LoVo (cell line): Measurements from ENCODE around the gene TBC1D2.
"Not testable (repeated sequence)": the region's sequence is repeated elsewhere in the genome, so short reads cannot be mapped to it uniquely, and the experiment has no call there.

Source experiments
- DNase-seq: peaks from one replicate; pipeline ENCODE4 v3.0.0-alpha.2; 2016; ENCODE audit warnings: low spot score

The TBC1D2 gene

DNA sequence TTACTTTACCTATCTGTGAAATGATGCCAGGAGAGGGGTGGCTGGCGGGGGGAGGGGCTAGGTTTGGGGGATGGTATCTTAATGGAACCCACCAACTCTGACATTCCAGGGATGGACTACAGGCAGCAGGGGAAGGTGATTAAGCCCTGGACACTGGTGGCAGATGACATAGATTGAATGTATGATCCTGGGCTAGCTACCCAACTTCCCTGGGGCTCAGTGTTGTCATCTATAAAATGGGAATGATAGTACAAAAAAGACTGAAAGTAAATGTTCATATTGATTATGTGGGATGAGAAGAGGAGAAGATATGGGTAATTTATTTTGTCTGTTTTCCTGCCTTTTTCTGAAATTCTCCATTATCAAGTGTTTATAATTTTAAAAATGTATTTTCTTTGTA lies 69.2 kb downstream of the TBC1D2 start:
- DNase-seq = no peak

DNA sequence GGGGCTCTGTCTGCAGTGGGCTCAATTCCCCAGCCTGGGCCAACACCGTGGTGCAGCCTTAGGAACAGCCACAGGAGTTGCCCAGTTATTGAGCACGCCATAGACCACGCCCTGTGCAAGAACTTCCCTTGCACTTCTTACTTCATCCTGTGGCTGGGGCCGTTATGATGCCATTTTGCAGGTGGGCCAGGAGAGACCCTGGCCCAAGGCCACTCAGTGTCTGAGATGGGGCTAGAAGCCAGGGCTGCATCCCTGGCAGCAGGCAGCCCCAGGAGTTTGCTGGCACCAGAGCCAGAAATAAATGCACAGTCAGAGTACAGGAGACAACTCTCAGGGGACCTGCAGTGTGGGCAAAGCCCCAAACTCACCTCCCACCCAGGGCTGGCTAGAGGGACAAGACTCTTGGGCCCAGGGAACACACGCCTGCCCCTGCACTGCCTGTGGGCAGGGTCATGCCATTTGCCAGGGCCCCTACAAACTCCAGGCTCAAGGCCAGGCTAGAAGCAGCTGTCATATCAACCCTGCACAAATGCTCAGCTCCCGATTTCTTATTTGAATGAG lies 69.8 kb downstream of the TBC1D2 start:
- DNase-seq = no peak

DNA sequence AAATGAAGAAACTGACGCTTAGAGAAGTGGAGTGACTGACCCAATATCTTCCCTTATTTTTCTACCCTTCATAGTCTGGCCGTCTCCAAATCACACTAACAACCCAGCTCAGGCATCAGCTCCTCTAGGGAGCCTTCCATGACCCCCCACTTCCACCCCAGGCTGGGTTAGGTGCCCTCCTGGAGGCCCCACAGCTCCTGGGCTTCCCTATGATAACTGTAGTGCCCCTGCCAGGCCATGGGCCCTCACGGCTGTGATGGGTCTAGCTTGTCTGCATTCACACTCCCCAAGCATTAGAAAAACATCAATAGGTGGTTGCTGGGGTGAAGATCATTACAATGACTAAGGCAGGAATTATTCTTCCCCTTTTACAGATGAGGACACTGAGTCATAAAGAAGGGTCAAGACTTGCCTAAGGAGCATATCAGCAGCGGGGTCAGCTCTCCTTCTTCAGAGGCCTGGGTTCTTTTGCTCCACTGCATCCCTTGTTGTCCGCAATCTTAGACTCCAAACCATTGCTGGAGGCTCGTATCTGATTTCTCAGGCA lies 70.4 kb downstream of the TBC1D2 start:
- DNase-seq = no peak

DNA sequence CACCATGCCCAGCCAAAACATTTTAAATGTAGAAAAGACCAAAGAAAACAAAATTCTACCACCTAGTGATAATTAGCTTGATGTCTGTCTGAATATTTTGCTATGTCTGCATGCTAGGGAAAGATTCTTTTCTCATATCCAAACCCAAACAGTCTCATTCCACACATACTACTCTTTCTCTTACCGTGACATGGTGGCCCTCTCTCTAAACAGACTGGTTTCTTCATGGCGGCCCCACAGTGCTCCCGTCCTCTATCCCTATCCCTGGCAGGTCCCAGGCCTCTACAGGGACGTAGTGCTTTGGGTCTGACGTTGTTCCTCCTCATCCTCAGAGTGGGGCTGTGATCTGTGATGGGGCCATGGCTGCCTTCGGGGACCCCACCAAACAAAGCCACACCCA lies 71.1 kb downstream of the TBC1D2 start:
- DNase-seq = no peak

DNA sequence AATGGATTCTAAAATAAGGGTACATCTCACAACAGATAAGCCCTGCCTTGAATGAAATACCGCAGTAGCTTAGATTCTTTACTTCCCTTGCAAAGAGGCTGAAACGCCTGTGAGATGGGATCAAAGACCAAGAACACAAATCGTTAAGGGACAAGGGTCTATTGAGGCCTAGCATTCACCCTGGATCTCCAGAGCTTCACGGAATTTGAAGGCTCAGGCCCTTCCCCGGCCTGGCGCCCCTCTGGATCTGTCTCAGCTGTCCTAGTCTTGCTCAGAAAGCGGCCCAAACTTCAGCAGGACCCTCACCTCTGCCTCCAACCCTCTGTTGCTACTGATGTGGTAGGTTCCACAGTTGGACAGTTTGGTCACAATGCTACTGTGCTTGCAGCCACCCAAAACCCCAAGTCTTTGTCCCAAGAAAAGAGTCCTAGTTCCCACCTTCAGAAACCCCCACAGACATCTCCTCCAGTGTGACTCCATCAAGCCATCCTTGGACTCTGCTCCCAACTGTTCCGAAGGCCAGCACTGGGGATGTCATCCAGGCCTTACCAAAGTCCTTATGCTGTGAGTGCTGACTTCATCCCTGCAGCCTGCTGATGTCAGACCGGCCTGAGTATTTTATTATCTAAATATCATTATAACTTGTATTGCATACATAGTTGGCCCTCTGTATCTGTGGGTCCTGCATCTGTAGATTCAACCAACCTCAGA lies 72.4 kb downstream of the TBC1D2 start:
- DNase-seq = no peak

DNA sequence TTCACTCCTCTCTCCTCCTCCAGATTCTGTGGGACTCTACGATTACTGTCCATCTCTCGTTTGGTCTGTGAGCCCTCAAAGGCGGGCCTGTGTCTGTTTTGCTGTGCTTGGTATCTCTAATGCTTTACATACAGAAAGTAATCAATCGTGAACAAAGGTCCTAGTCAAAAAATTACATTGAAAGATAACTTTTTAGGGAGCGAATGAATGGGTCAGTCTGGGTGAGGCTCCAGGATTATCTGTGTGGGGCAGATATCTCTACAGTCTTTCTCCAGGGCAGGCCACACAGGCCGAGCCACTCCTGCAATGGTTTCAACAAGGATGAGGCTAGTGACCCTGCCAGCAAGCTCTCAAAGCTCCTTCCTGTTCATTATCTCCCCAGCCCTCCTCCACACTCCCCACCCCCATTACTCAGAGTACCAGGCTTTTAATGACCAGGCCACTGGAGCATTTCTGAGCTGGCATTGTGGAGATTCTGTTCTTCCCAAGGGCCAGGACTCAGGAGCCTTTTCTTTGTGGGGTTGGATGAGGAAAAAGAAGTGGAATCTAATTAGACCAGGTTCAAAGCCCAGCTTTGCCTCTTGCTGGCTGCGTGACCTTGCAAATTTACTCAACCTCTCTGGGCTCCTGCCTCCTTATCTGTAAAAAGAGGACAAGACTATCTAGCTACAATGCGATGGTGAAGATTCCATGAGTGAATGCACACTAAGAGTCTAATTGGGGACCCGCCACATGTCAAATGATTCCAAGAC lies 73.2 kb downstream of the TBC1D2 start:
- no peak for DNase-seq

DNA sequence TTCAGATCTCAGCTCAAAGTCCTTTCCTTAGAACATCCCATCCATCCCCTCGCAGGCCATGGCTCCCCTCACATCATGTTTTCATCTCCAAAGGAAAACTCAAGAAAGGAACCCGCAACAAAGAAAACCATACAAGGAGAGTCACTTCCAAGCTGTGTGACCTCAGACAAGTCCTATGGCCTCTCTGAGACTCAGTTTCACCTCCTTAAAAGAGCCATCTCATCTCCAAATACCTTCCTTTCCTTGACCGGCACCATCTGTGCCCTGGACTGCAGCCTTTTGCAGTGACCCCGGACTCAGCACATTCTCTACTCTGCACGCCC lies 73.7 kb downstream of the TBC1D2 start:
- no peak for DNase-seq

DNA sequence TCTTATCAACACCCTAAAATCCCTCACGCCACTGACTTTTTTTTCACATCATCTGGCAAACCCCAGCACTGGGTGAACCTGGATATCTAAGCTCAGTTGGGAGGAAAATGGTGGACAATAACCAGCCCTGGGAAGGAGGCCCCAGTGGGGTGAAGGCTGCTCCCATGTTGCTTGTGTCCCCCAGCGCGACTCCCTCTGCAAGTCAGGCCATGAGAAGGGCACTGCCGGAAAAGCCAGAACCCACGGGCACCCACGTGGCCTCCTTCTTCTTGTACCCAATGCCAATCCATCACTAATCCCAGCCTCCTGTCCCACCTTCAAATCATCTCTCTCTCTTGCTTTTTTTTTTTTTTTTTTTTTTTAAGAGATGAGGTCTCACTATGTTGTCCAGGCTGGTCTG lies 74.5 kb downstream of the TBC1D2 start:
- DNase-seq = no peak

DNA sequence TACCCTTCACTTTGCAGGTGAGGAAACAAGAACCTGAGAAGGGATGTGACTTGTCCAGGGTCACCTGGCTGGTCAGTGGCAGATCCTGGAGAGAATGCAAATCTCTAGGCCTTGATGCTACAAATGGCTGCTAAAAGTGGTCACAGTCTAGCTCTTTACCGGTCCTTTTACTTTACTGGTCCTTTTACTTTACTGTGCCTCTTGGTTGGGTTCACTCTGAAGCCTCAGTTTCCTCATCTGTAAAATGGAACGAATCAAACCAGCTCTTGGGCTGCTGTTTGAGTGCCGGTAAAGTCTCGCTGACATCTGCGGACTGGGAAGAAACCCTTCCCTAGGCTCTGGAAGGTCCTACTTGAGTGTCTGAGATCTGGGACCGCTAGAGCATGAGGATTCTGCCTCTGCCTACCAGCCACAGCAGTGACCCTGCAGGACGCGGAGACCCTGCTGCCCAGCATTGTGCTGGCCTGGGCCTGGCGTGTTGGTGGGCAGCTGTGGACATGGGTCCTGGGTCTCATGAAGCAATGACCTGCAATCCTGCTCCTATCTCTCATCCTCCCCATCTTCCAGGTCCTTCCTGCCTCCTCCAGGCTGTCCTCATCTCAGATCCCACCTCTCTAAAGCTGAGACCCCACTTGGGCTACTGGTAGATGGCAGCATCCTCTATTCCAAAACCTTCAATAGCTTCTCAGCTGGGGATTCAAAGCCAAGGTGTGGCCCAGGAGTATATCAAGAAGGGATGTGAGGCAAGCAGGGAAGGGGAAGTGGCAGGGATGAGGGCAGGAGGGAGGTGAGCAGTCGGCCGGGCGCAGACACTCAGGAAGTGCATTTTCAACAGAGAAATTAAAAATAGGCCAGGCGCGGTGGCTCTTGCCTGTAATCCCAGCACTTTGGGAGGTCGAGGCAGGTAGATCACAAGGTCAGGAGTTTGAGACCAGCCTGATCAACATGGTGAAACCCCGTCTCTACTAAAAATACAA lies 76.3 kb downstream of the TBC1D2 start:
- no peak for DNase-seq

DNA sequence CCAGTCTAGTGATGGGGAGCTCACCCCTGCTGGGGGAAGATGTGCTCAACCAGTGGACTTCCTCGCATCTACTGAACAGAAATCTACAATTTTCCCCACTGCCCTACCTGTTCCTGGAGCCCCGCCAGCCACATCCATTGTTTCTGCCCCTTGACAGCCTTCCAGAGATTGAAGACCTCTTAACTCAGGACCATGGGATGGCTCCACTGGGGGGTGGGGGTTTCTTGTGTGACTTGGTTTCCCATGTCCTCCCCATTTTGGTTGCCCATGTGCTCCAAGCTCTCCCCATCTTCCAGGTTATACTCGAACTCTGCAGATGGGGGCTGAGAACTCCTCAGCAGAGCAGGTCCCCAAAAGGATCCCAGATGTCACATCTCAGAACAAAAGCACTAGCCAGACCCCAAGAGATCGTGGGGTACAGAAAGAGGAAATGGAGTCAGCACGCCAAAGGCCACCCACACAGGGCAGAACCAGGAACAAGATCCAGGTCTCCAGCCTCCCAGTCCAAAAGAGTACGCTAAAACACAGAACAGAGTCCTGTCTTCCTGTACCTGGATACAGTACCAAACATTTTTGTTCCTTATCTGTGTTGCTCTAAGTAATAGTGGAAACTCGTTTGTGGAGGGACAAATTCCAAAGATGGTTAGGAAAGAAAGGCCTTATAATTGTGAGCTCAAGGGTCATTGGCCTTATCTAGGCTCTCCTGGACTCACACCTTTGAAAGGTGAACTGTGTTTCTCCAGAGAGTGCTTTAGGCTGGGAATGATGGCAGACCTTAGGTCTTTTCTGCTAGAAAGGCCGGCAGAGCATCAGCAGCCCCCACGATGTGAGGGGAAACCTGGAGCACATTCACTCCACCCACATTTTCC lies 78.8 kb downstream of the TBC1D2 start:
- DNase-seq = no peak

DNA sequence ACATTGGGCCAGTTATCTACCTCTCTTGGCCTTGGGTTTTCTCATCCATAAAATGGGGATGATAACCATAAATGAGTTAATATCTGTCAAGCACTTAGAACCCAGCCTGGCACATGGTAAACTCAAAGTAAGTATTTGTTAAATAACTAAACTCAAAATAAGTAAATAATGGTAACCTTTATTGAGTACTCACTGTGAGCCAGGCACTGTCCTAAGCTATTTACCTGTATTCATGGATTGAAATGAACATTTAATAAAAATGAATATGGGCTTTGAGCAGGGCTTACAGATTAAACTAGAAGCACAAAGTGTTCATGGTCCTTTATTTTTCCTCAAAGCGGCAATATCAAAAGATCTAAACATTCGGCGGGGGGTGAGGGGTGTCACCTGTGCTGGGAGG lies 79.7 kb downstream of the TBC1D2 start:
- DNase-seq = no peak

DNA sequence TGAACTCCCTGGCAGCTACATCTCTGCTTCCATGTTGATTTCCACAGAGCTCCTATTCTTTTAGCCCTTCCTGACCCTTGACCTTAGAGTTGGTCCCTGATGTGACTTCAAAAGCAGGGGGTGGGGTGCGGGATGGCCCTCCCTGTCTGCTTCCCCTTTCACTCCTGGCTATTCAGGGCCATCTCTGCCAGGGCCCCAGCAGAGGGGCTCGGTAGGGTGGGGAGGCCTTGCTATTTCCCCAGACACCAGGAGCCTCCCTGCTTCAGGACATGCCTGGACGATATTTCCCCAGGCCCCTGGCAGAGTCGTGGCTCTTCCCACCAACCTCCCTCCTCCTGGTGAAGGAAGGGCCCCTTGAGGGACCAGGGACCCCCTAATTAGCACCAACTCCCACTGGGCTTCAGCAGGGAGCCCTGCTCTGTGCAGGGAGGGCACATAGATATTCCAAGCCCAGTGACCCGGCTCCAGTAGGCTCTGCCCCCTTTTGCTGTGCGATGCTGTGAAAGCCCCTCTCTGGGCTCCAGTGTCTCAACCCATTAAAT lies 80.3 kb downstream of the TBC1D2 start:
- no peak for DNase-seq

DNA sequence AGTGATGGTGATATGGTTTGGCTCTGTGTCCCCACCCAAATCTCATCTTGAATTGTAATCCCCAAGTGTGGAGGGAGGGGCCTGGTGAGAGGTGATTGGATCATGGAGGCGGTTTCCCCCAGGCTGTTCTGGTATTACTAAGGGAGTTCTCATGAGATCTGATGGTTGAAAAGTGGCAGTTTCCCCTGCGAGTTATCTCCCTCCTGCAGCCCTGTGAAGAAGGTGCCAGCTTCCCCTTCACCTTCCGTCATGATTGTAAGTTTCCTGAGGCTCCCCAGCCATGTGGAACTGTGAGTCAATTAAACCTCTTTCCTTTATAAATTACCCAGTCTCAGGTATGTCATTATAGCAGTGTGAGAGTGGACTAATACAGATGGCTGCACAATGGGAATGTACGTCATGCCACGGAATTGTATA lies 80.9 kb downstream of the TBC1D2 start:
- DNase-seq = not testable (repeated sequence)

DNA sequence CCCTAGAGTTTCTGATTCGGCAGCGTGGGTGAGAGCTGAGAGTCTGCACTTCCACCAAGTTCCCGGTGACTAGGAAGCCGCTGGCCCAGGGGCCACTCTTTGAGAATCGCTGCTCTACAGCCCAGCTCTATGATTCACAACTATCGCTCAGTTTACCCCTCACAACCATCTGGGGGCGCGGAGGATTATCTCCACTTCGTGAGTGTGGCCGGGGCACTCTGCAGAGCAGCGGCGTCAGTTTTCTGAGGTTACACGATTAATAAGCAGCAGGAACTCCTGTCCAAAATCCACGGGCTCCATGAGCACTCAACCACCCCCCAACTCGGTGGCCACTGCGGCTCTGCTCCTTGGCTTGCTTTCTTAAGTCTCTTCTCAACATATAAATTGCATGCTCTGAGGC lies 82.3 kb downstream of the TBC1D2 start:
- no peak for DNase-seq

DNA sequence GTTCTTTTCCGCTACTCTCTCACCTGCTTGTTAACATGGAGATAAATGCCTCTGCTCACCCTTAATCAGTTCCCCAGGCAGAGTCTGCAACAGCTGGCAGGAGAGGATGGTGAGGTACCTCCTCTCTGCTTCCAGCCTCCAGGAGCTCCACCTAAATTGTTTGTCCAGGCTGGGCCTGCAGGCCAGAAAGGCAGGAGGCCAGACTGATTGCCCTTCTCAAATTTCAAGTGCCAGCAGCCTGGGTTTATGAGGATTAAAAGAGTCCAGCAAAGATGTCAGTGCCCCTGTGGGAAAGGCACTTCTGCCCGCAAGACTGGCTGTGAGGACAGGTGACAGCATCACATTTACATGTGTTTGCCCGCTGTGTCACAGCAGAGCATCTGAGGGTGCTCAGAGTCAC lies 82.8 kb downstream of the TBC1D2 start:
- DNase-seq = no peak

DNA sequence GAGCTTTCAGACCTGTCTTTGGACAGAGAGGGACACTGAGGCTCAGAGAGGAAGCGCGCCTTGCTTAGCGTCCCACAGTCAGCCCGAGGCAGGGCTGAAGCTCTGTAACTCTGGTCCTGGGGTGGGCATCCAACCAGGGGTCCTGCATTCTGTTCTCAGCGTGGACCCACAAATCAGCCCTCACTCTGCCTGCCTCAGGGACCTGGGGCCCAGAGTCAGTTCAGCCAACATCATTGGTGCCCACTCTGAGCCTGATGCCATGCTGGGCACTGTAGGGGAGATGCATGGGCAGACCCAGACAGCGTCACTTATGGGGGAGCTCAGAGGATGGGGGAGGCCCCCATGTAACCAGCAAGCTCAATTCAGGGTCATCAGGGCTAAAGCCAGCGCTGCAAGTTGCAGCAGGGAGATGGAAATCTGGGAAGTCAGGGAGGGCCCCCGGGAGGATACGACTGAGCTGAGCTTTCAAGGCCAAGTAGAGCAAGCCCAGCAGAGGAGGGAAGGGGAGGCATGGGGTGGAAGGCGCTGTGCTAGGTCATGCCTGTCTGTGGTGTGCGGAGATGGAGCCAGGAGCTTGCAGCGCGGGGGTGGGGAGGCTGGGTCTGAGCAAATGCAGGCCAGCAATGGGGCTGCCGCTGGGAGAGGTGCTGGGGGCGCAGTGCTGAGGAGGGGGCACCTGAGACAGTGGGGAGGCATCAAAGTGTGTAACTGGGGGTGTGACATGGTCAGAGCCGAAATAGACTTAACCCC lies 84.1 kb downstream of the TBC1D2 start:
- no peak for DNase-seq

DNA sequence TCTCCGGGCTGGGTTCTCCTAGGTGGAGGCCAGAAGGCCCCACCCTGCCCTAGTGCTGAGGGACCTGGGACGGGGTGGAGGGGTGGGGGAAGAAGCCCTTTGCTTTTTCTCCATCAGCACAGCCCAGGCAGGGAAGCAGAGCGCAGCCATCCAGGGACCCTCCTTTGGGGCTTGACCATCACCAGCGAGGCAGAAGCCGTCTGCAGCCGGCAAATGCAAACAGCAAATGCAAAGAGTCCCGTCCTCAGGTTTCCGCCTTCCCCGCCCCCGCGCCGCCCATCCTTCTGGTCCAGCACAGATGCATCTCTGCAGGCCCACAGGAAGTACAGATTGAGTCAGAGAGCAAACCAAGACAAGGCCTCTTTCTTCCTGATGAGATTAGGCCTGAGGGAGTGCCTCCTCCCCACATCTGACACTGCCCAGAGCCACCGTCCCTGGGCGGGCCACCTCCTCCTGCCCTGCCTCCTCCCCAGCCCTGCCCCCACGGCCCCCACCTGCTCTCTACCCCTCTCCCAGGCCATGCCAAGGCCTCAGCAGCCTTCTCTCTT lies 86.4 kb downstream of the TBC1D2 start:
- no peak for DNase-seq

DNA sequence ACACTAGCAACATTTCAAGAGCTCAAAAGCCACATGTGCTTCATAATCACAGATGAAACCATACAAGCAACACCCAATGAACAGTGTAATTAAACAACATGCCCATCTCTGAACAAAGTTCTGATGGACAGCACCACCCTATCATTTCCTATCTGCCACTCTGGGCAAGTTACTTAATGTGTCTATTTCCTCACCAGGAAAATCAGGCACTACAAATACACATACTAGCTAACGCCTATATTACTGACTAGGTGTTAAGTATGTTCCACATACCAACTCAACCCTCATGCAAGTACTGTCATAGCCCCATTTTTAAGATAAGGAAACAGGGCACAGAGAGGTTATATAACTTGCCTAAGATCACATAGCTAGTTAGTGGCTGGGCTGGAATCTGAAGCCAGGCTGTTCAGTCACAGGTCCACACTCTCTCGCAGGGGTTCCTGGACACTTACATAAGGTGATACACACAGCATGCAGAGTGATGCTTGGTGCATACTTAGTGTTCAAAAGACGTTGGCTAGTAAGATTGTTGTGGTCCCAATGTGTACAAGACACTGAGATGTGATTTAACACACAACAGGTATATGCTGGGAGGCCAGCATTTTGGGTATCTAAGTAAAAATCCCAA lies 87.2 kb downstream of the TBC1D2 start:
- no peak for DNase-seq

DNA sequence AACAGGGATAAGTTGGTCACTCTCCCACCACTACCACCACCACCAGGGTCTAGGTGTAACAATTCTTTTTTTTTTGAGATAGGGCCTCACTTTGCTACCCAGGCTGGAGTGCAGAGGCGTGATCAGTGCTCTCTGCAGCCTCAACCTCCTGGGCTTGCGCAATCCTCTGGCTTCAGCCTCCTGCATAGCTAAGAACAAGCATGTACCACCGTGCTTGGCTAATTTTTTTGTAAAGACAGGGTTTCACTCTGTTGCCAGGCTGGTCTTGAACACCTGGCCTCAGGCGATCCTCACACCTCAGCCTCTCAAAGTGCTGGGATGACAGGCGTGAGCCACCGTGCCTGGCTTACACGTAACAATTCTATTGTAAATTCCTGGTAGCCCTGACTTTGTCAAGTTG lies 90.5 kb downstream of the TBC1D2 start:
- DNase-seq = no peak
